Measurements from ENCODE around the gene RALY. TPM values are rescaled to one million over a fixed set of nuclear protein-coding genes. Genes with fewer than 3 reads are reported as not detected.

The RALY gene
- total RNA-seq: 42.3 and 50.6 TPM in 2 replicates

DNA sequence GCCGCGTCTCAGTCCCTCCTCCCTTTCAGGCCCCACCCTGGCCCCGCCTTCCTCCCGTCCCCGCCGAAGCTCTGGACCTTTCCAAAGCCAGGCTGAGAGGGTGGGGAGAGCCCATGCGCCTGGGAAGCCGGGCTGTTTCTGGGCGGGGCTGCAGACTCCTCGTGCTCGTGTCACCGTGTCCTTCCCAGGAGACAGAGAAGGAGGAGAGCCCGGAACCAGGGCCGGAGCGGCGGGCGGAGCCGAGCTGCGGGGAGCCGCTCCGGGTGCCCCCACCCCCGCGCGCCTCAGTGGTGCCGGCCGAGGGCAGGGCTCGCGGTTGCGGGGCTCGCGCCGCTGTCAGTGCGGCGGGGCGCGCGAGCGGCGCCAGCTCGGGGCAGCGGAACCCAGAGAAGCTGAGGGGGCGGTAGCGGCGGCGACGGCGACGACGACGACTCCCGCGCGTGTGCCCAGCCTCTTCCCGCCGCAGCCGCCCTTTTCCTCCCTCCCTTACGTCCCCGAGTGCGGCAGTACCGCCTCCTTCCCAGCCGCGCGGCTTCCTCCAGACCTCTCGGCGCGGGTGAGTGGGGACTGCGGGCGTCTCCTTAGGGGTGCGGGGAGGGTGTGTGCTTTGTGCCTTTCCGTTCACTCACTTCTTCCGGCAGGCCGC, at the start of gene RALY:
RALY (plus strand) TSS at position 336 of the 646 bp plus-strand sequence. CDS start 78,164 bp downstream, outside the sequence.
- peak within 1 kb of the TSS; percentile 91 for H3K4me3 ChIP-seq (ENCODE audit: low read depth, low read length)
- TF ChIP-seq, protein P1, sequence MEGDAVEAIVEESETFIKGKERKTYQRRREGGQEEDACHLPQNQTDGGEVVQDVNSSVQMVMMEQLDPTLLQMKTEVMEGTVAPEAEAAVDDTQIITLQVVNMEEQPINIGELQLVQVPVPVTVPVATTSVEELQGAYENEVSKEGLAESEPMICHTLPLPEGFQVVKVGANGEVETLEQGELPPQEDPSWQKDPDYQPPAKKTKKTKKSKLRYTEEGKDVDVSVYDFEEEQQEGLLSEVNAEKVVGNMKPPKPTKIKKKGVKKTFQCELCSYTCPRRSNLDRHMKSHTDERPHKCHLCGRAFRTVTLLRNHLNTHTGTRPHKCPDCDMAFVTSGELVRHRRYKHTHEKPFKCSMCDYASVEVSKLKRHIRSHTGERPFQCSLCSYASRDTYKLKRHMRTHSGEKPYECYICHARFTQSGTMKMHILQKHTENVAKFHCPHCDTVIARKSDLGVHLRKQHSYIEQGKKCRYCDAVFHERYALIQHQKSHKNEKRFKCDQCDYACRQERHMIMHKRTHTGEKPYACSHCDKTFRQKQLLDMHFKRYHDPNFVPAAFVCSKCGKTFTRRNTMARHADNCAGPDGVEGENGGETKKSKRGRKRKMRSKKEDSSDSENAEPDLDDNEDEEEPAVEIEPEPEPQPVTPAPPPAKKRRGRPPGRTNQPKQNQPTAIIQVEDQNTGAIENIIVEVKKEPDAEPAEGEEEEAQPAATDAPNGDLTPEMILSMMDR (IDR thresholded peaks at IDR 0.05; ENCODE audit: insufficient read depth, low read depth, low read length): no peak
- DNase-seq (ENCODE audit: low read depth): peak; percentile 55

DNA sequence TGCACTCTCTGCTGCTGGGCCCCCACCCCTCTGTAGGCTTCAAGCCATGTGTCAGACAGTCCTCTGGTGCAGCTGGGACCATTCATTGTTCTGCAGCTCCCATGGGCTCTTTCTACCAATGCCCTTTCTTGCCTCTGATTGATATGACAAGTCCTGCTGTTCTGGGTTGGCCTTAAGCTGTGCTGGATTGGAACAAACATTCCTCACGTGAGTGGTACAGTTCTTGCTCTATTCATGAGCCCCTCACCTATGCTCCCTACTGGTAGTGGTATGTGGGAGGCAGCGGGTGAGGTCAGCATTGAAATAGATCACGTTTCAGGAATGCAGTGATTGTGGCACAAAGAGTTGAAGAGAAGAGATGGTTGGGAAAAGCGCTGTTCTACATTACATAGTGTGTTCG, 48.8 kb upstream of the RALY start:
- no peak overlapping the region for H3K4me3 ChIP-seq (ENCODE audit: low read depth, low read length)
- no peak for DNase-seq (ENCODE audit: low read depth)
- TF ChIP-seq, protein P1 (IDR thresholded peaks at IDR 0.05; ENCODE audit: insufficient read depth, low read depth, low read length): no peak

DNA sequence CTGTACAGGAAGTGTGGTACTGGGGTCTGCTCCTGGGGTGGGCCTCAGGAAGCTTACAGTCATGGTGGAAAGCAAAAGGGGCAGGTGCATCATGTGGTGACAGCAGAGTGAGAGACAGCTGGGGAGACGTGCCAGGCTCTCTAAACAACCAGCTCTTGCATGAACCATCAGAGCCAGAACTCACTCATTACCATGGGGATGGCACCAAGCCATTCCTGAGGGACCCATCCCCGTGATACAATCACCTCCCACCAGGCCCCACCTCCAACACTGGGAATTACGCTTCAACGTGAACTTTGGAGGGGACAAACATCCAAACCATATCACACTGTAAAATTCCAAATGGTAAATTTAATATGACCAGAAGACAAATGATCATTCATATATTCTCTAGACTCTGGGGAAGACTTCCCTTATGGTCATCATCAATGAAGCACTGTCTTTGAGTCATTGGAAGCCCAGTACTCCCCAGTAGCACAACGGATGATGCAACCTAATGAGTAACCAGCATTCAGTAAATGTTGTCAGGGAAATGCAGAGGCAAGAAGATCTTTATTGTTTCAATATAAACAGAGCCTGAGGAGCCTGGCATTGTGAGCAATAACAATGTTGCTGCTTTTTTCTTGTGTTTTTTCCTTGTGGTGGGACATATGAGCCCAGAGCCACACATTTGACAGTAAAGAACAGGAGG, 48.2 kb upstream of the RALY start:
- peak; percentile 62 for DNase-seq (ENCODE audit: low read depth)
- TF ChIP-seq, protein P1 (IDR thresholded peaks at IDR 0.05; ENCODE audit: insufficient read depth, low read depth, low read length): no peak

DNA sequence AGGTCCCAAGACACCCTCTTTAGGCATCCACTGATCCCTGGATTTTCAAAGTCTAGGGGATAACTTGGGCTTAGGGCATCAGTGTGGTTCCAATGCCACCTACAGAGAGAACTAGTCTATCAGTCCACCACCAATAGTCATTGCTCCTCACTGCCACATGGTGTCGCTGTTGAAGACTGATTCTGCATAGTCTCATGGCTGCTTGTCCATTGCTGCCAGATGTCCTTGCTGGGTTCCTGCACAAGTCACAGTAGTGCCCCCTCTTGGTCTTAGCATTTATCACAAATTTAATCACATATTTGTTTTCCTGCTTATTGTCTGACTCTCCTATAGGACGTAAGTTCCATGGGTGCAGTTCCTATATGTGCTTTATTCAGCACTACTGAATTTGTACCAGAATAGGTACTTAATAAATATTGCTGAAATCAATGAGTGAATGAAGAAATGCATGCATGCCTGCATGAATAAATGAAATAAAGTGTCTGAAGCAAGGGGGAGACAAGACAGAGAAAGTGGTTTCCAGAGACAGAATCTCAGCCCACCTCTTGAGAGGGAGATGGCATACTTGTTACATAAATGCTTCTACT, 45.9 kb upstream of the RALY start:
- no peak overlapping the region for H3K4me3 ChIP-seq (ENCODE audit: low read depth, low read length)
- TF ChIP-seq, protein P1 (IDR thresholded peaks at IDR 0.05; ENCODE audit: insufficient read depth, low read depth, low read length): peak; percentile 62
- peak; percentile 49 for DNase-seq (ENCODE audit: low read depth)

More for the DNA sequence above, 48.2 kb upstream of the RALY start:
- H3K4me3 ChIP-seq (ENCODE audit: low read depth, low read length): no peak overlapping the region

DNA sequence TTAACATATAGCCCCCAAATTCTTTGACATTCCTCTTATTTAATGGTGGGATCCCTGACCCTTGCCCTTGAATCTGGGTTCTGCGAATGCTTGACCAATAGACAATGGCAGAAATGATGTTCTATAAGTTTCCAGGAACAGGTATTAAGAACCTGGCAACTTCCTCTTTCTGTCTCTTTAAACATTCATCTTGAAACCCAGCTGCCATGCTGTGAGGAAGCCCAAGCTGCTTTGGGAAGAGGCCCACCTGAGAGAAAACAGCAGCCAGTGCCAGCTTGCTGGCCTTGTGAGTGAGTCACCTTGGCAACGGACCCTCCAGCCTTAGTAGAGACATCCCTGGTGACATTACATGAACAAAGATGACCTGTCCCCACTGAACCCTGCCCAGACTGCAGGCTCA, 45.2 kb upstream of the RALY start:
- TF ChIP-seq, protein P1 (IDR thresholded peaks at IDR 0.05; ENCODE audit: insufficient read depth, low read depth, low read length): no peak
- DNase-seq (ENCODE audit: low read depth): no peak
- H3K4me3 ChIP-seq (ENCODE audit: low read depth, low read length): no peak overlapping the region

DNA sequence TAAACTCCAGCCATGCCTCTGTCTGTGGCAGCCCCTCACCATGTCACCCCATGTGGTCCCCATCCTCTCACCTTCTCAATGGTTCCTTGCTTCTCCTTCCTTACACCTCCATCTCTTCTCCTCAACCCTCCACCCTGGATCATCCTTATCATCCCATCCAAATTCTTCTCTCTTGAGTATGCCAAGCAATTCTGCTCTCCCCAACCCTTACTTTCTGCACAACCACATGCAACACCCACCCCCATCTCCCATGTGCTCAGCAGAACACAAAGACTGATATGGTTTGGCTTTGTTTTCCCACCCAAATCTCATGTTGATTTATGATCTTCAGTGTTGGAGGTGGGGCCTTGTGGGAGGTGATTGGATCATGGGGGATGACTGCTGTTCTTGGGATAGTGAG, 42.5 kb upstream of the RALY start:
- H3K4me3 ChIP-seq (ENCODE audit: low read depth, low read length): no peak overlapping the region
- TF ChIP-seq, protein P1 (IDR thresholded peaks at IDR 0.05; ENCODE audit: insufficient read depth, low read depth, low read length): no peak
- no peak for DNase-seq (ENCODE audit: low read depth)
